ENCODE measurements around the gene MAGEF1. TPM values are rescaled to one million over a fixed set of nuclear protein-coding genes. Genes with fewer than 3 reads are reported as not detected.
A peak's percentile ranks its signal among the peaks of the same experiment; 100 is the strongest.

Gene MAGEF1
- total and polyA plus RNA-seq, 11 donors, result 24.7 to 36.4 (median 31.8) TPM

- no peaks in the 10 kb centered on the region for H3K36me3 ChIP-seq
- intact Hi-C loops (cut with DNase I), result no loop called here
- no peaks in the 10 kb centered on the region for H3K9me3 ChIP-seq
- no peak overlapping the region for H3K27ac ChIP-seq
- H3K27me3 ChIP-seq, result peaks cover 0 to 16% (median 0%) of the 10 kb centered on the region in 9 donors
- 84 to 97% (median 92%) methylated on average over 2 of the region's 2 CpGs for WGBS, 4 donors
- ATAC-seq (no peak), DNase-seq (no peak)
- peaks cover 0 to 5% (median 0%) of the 10 kb centered on the region in 12 donors for H3K4me1 ChIP-seq
- no peak for TF ChIP-seq POLR2A (IDR thresholded peaks at IDR 0.05)
- TF ChIP-seq CTCF (IDR thresholded peaks at IDR 0.05), result no peak
- H3K4me3 ChIP-seq, result no peak overlapping the region
These were observed 37.4 kb upstream of the MAGEF1 start for GRCh38 chr3:184749168-184749744.

DNA sequence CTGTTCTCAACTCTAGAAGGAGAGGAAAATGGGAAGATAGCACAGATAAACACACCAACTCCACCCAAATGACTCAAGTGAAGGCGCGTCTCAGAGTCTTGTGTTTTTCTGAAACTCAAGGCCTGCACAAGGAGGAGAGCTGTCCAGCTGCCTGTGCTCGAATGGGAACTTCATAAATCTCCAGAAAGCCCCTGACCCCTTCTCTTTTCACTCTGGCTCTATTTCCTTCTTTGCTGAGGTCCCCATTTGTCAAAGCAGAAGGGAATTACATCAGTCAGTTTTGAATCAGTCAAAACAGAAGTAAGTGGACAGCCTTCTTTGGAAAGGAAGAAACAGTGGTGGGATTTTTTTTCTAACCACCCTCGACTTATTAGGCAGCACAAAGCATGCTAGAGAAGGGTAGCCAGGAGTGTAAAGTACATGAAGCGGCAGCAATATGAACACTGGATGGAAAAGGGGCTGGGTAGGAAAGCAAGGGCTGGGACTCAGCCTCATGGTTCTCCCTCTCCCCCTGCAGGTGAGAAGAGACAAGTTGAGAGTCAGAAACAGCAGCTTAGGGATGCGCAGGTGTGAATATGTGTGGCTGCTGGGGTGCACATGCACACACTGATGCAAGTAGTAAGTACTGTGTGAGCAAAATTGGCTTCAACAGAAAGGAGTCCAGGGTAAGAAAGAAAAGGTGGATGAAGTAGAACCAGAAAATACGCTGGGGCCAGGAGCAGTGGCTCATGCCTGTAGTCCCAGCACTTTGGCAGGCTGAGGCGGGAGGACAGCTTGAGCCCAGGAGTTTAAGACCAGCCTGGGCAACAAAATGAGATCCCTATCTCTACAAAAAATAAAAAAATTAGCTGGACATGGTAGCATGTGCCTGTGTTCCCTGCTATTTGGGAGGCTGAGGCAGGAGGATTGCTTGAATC lies 36.6 kb upstream of the MAGEF1 start:
- no peaks in the 10 kb centered on the region for H3K36me3 ChIP-seq
- H3K27me3 ChIP-seq, result peaks cover 0 to 16% (median 0%) of the 10 kb centered on the region in 9 donors
- WGBS, 4 donors, result 76 to 79% (median 78%) methylated on average over 8 of the region's 8 CpGs
- peak; percentile 16 to 70 (median 34) for ATAC-seq
- H3K4me1 ChIP-seq, result peaks cover 0 to 5% (median 0%) of the 10 kb centered on the region in 12 donors
- no peaks in the 10 kb centered on the region for H3K9me3 ChIP-seq
- TF ChIP-seq POLR2A (IDR thresholded peaks at IDR 0.05), result no peak
- no peak for TF ChIP-seq CTCF (IDR thresholded peaks at IDR 0.05)
- peak overlapping the region in 2 of 12 donors; percentile 7 to 78 for H3K27ac ChIP-seq
- intact Hi-C loops (cut with DNase I), result no loop called here
- no peak overlapping the region for H3K4me3 ChIP-seq
- no peak for DNase-seq

DNA sequence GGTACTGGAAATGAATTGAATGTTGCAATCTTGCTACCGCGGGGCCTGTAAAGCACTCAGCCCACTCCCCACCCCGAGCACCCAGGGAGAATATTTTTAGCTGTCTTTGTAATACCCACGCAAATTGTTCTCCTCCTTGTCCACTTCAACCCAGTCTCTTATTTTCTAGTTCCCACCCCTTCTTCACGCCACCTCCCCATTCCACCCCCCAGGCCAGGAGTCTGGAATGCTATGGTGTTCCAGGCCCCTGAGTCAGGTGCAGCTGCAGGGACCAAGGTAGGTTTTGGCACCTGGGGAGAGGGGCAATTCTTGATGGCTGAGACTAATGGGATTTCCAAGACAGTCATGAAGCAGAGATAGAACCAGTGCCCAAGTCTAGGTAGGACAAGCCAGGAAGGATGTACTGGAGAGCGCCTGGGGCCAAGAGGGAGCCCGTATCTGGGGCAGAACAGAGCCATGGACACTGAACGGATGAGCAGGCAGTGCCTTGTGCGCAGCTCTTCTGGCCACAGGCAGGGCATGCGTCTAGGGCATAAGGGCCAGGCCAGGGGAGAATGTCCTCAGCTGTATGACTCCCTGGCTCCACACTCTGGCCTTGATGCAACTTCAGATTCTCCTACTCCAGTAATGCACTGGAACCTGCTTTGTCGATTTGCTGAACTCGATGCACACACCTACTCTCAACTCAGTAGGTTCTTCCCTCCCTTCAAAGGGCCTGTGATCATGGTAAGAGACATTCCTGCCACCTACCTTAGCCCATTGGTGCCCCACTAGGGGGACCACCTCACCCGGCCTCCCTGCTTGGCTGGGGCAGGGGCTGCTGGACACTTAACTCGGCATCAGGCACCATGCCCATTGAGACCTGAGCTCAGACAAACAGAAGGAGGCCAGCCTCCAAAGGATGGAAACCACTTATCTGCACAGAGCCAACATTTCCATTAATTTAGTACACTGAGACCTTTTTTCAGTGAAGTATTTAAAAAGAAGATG lies 34.6 kb upstream of the MAGEF1 start:
- WGBS, 4 donors, result 87 to 90% (median 89%) methylated on average over 14 of the region's 14 CpGs
- no peak for ATAC-seq
- no peaks in the 10 kb centered on the region for H3K36me3 ChIP-seq
- peaks cover 0 to 16% (median 0%) of the 10 kb centered on the region in 9 donors for H3K27me3 ChIP-seq
- H3K27ac ChIP-seq, result no peak overlapping the region
- no peaks in the 10 kb centered on the region for H3K9me3 ChIP-seq
- no peak overlapping the region for H3K4me3 ChIP-seq
- DNase-seq, result no peak
- intact Hi-C loops (cut with DNase I), result no loop called here
- TF ChIP-seq POLR2A (IDR thresholded peaks at IDR 0.05) (no peak), CTCF (IDR thresholded peaks at IDR 0.05) (no peak)
- H3K4me1 ChIP-seq, result peaks cover 0 to 5% (median 0%) of the 10 kb centered on the region in 12 donors
